NCI-H2196 treated with DMSO at 0.1 percent for 48 hours (cell line): Measurements from ENCODE around the gene INO80B.
A peak's percentile ranks its signal among the peaks of the same experiment; 100 is the strongest.
"Not testable (repeated sequence)": the region's sequence is repeated elsewhere in the genome, so short reads cannot be mapped to it uniquely, and the experiment has no call there.

ENCODE experiments used
- DNase-seq: peaks from one replicate; lab custom pipeline; 2025; ENCODE audit not compliant: unreplicated experiment; lab: John Stamatoyannopoulos, UW

The INO80B gene

DNA sequence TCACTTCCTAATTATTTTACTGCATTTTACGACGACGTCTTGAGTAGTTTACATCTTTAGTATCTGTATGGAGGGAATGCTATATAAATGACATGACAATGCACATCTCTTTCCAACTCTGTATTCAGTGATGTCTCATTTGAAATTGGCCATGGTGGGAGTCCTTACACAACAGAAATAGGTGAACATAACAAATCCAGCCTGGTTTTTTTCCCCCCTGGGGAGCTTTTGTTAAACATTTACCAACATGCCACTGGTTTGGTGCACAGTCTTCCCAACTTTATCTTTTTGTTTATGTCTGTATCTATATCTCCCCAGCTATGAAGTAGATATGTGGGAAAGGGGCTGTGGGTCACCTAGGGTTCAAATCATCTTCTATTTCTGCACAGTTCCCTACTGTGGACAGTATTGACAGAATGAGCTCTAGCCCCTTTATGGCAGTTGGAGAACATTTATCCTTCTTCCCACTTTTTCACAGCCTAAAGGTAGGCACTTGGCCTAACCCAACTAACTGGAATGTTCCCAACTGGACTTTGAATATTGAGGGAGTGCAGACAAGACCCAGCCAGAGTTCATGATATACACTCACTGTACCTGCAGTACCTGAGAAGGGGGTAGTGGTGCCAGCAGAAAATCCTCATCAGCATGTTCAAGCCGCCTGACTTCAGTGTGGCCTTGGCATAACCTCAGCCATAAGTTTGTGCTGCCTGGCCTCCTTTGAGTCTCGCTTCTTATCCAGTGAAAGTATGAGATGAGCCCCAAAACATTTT lies 7.5 kb upstream of the INO80B start:
- DNase-seq: no peak

GRCh38 chr2:74448771-74449170 lies 6.1 kb upstream of the INO80B start:
- no peak for DNase-seq

DNA sequence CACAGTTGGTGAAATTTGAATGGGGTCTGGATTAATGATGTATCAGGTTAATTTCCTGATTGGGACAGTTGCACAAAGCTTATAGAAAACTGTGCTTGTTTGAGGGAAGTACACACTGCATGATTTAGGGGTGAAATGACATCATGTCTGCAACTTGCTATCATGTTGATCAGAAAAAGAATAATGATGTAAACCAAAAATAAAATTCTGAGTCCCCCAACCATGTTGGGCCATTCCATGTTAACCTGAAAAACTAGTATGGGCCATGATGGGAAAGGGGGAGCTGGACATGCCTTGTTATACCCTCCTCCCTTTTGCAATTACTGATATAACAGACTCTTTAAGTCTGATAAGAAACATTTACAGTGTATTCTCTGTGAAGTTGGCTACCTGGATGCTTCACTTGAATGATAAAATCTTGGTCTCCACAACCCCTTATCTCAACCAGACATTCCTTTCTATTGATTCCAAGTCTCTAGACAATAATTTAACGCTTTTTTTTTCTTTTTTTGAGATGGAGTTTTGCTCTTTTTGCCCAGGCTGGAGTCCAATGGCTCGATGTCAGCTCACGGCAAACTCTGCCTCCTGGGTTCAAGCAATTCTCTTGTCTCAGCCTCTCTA lies 4.2 kb upstream of the INO80B start:
- no peak for DNase-seq

DNA sequence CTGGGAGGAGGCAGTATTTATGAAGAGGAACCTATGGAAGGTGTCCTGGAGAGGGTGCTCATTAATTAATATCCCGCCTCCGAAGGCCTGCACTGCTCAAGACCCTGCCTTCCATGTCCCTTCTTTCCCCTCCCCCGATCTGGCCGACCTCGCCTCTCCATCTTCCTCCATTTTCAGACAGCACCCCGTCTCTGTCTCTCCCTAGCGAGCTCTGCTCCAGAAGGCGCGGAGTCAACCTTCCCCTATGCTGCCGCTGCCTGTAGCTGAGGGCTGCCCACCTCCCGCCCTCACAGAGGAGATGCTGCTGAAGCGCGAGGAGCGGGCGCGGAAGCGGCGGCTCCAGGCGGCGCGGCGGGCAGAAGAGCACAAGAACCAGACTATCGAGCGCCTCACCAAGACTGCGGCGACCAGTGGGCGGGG lies 2.3 kb downstream of the INO80B start:
- DNase-seq: peak; percentile 21

GRCh38 chr2:74457549-74458131 lies 2.8 kb downstream of the INO80B start:
- DNase-seq: peak; percentile 45

- peak; percentile 88 for DNase-seq
Observed at GRCh38 chr2:74458132-74458937, 3.4 kb downstream of the INO80B start, which contains the start of gene WBP1. WBP1 (plus strand) TSS chr2:74458438; CDS start chr2:74458603, 165 bp downstream.

- no peak for DNase-seq
Observed at GRCh38 chr2:74458938-74459363, 4.1 kb downstream of the INO80B start.

- not testable (repeated sequence) for DNase-seq
Observed at GRCh38 chr2:74459503-74460118, 4.7 kb downstream of the INO80B start.

GRCh38 chr2:74460187-74460586 lies 5.3 kb downstream of the INO80B start:
- not testable (repeated sequence) for DNase-seq

DNA sequence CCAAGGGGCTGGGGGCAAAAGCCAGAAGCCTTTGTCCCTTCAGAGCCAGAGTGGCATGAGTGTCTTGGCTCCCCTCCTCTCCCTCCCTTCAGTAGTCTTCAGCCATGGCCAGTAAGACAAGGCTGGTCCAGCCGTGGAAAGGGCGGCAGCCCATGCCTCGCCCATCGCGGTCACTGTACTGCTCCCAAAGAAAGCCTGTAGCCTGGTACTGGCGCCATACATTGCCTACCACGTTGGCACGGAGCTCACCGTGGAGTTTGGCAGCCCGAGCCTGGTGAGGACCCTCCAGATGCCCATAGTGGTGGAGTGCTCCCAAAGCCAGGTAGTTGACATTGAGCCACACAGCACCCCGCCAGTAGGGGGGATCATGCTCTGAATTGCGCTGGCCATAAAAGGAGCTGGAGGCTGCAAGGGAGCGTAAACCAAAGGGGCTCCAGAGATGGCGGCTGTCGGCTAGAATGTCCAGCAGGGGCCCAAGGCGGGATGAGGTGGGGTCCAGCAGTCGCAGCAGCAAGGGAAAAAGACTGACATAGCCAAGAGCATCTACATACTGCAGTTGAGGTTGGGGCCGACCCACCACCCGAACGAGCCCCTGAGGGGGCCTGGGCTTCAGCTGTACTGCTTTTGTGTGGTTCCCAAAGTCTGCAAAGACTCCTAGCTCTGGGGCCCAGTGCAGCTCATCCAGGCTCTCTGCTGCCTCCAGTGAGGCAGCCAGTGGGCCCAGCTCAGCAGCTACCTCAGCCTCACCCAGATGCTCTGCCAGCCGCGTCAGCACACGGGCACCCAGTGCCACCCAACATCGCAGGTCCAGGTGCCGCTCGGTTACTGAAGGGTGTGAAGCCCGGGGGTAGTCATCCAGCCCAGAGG lies 6.5 kb downstream of the INO80B start:
- DNase-seq: no peak

GRCh38 chr2:74462054-74462785 lies 7.3 kb downstream of the INO80B start:
- no peak for DNase-seq

DNA sequence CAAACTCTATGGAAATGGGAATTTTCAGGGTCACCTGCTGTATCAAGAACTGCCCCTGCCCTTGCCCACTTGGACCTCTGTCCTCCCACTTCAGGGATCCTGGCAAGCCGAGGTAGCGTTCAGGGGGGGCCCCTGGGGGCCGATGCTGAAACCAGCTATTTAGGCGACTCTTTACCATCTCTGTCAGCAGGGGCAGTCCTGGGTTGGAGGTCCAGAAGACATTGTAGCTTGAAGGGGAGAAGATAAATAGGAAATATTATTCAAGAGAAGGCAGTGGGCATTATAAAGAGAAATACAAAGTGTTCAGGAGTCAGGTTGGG lies 7.9 kb downstream of the INO80B start:
- DNase-seq: no peak

DNA sequence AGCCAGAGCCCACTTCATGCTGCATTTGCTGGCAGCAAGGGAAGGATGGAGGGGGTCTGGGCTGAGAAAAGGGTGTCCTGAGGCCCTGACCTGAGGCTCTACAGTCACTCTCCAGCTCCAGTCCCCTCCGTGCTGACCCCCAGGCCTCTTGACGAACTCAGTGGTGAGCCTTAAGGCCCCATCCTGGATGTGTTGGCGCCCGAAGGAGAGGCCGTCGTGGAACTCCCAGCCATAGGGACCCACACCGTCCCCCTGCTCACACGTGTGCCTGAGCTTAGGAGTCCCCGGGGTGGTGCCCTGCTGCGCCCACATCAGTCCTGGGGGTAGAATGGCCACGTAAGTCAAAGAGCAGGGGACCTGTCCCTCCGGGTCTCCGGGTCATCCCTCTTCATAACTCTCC lies 9.5 kb downstream of the INO80B start:
- no peak for DNase-seq

DNA sequence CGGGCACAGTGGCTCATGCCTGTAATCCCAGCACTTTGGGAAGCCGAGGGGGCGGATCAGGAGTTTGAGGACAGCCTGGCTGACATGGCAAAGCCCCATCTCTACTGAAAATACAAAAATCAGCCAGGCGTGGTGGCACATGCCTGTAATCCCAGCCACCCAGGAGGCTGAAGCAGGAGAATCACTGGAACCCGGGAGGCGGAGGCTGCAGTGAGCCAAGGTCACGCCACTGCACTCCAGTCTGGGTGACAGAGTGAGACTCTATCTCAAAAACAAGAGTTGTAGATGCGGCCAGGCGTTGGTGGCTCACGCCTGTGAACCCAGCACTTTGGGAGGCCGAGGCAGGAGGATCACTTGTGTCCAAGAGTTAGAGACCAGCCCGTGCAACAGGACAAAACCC lies 15.9 kb downstream of the INO80B start:
- DNase-seq: not testable (repeated sequence)

DNA sequence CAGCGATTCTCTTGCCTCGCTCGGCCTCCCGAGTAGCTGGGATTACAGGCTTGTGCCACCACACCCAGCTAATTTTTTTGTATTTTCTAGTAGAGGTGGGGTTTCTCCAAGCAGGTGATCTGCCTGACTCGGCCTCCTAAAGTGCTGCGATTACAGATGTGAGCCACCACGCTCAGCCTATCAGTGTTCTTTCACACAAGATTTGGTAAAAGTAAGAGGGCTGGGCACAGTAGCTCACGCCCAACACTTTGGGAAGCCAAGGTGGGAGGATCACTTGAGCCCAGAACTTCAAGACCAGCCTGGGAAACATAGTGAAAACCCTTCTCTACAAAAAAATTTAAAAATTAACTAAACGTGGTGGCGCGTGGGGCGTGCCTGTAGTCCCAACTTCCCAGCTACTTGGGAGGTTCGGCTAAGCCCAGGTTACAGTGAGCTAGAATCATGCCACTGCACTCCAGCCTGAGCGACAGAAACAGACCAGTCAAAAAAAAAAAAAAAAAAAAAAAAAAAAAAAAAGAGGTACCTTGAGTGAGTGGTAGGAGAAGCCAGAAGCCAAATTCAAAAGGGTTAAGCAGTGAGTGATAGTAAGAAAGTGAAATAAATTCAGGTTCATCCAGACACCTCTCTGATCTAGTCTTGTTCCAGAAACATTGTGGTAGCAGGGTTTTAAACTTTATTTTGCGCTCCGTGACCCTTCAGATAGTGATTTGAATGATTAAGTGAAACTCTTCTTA lies 16.6 kb downstream of the INO80B start:
- no peak for DNase-seq

DNA sequence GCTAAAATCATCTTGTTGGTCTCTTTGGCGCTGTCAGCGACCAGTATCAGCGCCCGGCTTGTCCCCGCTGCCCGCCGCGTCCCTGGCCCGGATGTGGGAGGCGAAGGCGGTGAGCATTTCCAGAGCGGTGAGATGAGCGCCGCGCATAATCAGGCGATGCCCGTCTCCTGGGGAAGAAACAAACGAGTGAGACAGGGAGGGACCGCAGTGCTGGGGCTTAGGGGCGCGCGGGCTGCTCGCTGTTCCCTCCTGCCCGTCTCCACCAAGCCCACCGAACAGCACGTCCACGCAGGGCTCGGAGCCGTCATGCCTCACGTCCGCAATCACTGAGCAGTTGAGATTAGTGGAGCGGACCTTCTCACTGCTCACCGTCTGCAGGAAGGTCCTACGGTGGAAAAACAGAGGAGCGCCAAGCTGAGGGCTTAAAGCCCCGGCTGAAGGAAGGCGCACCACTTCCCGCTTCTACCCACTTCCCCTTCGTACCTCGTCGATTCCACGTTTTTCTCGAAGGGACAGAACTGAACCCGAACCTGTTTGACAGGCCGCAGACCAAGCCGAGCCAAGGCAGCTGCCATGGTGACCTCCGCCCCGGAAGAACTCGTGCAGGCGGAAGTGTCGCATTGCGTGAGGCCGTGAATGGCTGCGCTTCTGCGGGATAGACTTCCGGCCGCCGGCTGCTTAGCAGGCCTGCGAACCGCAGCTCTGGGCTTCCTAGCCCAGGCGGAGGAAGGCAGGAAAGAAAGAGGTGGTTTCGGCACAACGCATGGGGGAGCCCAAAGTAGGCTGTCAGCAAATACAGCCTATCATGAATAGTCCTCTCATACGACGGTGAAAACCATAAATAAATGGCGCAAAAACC lies 17.4 kb downstream of the INO80B start, which contains the start of gene MRPL53:
Gene MRPL53 (minus strand): TSS at position 595 of the 859 bp plus-strand sequence. CDS start 20 bp downstream, at position 575.
- DNase-seq: peak; percentile 49

DNA sequence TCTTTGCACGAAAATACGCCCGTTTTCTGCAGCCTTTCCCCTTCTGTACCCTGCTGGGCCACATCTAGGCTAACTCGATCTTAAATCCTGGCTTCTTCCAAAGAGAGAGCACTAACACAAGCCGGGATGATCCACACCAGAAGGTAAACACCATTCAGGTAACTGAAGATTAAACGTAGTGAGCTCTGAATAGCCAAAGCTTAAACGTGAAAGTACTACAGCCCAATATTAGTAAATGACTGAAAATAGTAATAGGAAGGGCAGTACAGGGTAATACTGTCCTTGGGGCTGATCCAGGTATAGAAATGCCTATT lies 18.0 kb downstream of the INO80B start:
- no peak for DNase-seq

GRCh38 chr2:74474481-74474880 lies 19.6 kb downstream of the INO80B start:
- no peak for DNase-seq
